HepG2 (cell line): ENCODE data around the gene KCNT2. TPM values are rescaled to one million over a fixed set of nuclear protein-coding genes. Genes with fewer than 3 reads are reported as not detected.

Source experiments
- ATAC-seq: fragments of 200-7000 bp; cut with Tn5 transposase; 3 replicates; pipeline ENCODE4 v1.9.1; 2020; ENCODE audit warnings: mild to moderate bottlenecking, moderate library complexity
- BruUV-seq: library from RNA; stranded (reverse); fragments of 400-500 nt; replicated peaks from 2 replicates; lab custom pipeline; 2021; lab: Mats Ljungman, UMichigan
- CTCF ChIA-PET: fragments of 300-600 bp; formaldehyde crosslinking; extraction: SDS; loops from one replicate; lab custom pipeline; 2021; ENCODE audit warnings: low total read pairs, inconsistent platforms, low intra/inter-chr PET ratio; lab: Yijun Ruan, JAX
- POLR2A ChIA-PET: fragments of 350-600 bp; sonication (Branson Sonifier 250); formaldehyde crosslinking; loops from one replicate; lab custom pipeline; 2020; ENCODE audit warnings: antibody characterized with exemption, inconsistent platforms; lab: Yijun Ruan, JAX
- DNase-seq: peaks from one replicate; pipeline ENCODE4 v3.0.0-alpha.2; 2015; ENCODE audit warnings: low spot score
- FAIRE-seq: peaks from 3 replicates; lab custom pipeline; 2011; peaks lifted over from hg19 to GRCh38; lab: Jason Lieb, UNC
- H2AFZ ChIP-seq: one replicate; pipeline ENCODE4 v1.6.1; 2011; ENCODE audit warnings: low read length, inconsistent platforms
- H3K27ac ChIP-seq: fragments of 300-600 bp; 3 replicates; pipeline ENCODE4 v1.8.0; 2011; ENCODE audit warnings: mixed run types, mild to moderate bottlenecking, mixed read lengths, low read length, inconsistent platforms; ENCODE audit not compliant: insufficient read depth; ENCODE audit errors: extremely low read length
- H3K27me3 ChIP-seq, 2 experiments: fragments of 200-600 bp in 1 of 2; 2 replicates in 1 of 2; 3 replicates in 1 of 2; pipeline versions ENCODE4 v1.6.0 to v1.8.0; 2011; ENCODE audit warnings: low read length in 2 of 2, mild to moderate bottlenecking in 2 of 2, moderate library complexity in 2 of 2, inconsistent platforms in 1 of 2; ENCODE audit not compliant: insufficient read depth in 2 of 2, control insufficient read depth in 1 of 2
- H3K36me3 ChIP-seq, 2 experiments: fragments of 200-600 bp in 1 of 2; replicated peaks in 1 of 2; 2 replicates in 1 of 2; 3 replicates in 1 of 2; pipeline versions ENCODE4 v1.5.1 to v1.8.0; 2011; ENCODE audit warnings: low read length in 2 of 2, inconsistent platforms in 1 of 2; ENCODE audit not compliant: insufficient read depth in 2 of 2, control insufficient read depth in 1 of 2
- H3K4me1 ChIP-seq: 2 replicates; pipeline ENCODE4 v1.5.1; 2012; ENCODE audit warnings: low read length, inconsistent platforms; ENCODE audit not compliant: insufficient read depth
- H3K4me2 ChIP-seq: 2 replicates; pipeline ENCODE4 v1.6.0; 2011; ENCODE audit warnings: low read depth, low read length, inconsistent platforms
- H3K4me3 ChIP-seq, 3 experiments: fragments of 200-600 bp in 1 of 3; sonication (generic), shearing (Covaris generic) in 1 of 3; replicated peaks in 1 of 3; 2 replicates each; pipeline ENCODE4 v1.5.1; 2011 to 2016; ENCODE audit warnings: low read length in 3 of 3, inconsistent platforms in 2 of 3, low read depth in 2 of 3, mild to moderate bottlenecking in 2 of 3, control low read depth in 1 of 3, mixed read lengths in 1 of 3; ENCODE audit not compliant: insufficient read depth in 1 of 3
- H3K79me2 ChIP-seq: one replicate; pipeline ENCODE4 v1.6.1; 2011; ENCODE audit warnings: low read length, inconsistent platforms; ENCODE audit not compliant: insufficient read depth
- H3K9ac ChIP-seq: 2 replicates; pipeline ENCODE4 v1.6.0; 2011; ENCODE audit warnings: mild to moderate bottlenecking, low read depth, low read length, inconsistent platforms; ENCODE audit not compliant: insufficient read depth
- H3K9me3 ChIP-seq: 2 replicates; pipeline ENCODE4 v1.5.1; 2012; ENCODE audit warnings: mild to moderate bottlenecking, low read length
- H4K20me1 ChIP-seq: 2 replicates; pipeline ENCODE4 v1.6.0; 2011; ENCODE audit warnings: inconsistent platforms, mild to moderate bottlenecking, low read length, moderate library complexity; ENCODE audit not compliant: insufficient read depth
- ETV5 ChIP-seq: IDR thresholded peaks from 2 replicates; pipeline ENCODE4 v1.6.1; 2018; ENCODE audit warnings: missing biosample characterization, missing genetic modification reagents, inconsistent platforms, borderline replicate concordance
- FOSL2 ChIP-seq: sonication (generic); formaldehyde crosslinking; IDR thresholded peaks from 2 replicates; pipeline ENCODE4 v1.4.0; 2020; ENCODE audit warnings: missing genetic modification reagents
- KAT8 ChIP-seq: IDR thresholded peaks from 2 replicates; pipeline ENCODE4 v1.6.1; 2016; ENCODE audit warnings: missing genetic modification reagents, missing compliant biosample characterization
- PATZ1 ChIP-seq: sonication (generic); formaldehyde crosslinking; IDR thresholded peaks from 2 replicates; pipeline ENCODE4 v1.4.0; 2020; ENCODE audit warnings: missing genetic modification reagents
- PBX3 ChIP-seq: sonication (generic); formaldehyde crosslinking; IDR thresholded peaks from 2 replicates; pipeline ENCODE4 v1.8.1; 2023; ENCODE audit warnings: missing genetic modification reagents, inconsistent platforms, borderline replicate concordance
- SNAI1 ChIP-seq: sonication (generic); formaldehyde crosslinking; IDR thresholded peaks from 2 replicates; pipeline ENCODE4 v1.5.0; 2020; ENCODE audit warnings: mild to moderate bottlenecking, missing genetic modification reagents, borderline replicate concordance
- ZBTB10 ChIP-seq: sonication (generic); formaldehyde crosslinking; IDR thresholded peaks from 2 replicates; pipeline ENCODE4 v1.4.0; 2020; ENCODE audit warnings: missing genetic modification reagents, borderline replicate concordance
- ZFX ChIP-seq: sonication (generic); formaldehyde crosslinking; IDR thresholded peaks from 2 replicates; pipeline ENCODE4 v1.4.0; 2020; ENCODE audit warnings: mild to moderate bottlenecking, low read depth, missing genetic modification reagents, moderate library complexity
- ZNF460 ChIP-seq: sonication (generic); formaldehyde crosslinking; IDR thresholded peaks from 2 replicates; pipeline ENCODE4 v1.5.1; 2020; ENCODE audit warnings: missing genetic modification reagents, mild to moderate bottlenecking, borderline replicate concordance
- ZNF501 ChIP-seq: sonication (generic); formaldehyde crosslinking; IDR thresholded peaks from 2 replicates; pipeline ENCODE4 v1.5.1; 2020; ENCODE audit warnings: mild to moderate bottlenecking, moderate library complexity, missing genetic modification reagents
- ZNF703 ChIP-seq: sonication (generic); formaldehyde crosslinking; IDR thresholded peaks from 2 replicates; pipeline ENCODE4 v1.5.1; 2020; ENCODE audit warnings: missing genetic modification reagents, mild to moderate bottlenecking, moderate library complexity, borderline replicate concordance
- WGBS: methylation state at CpG from one replicate; pipeline ENCODE4 v1.1.6; 2017; ENCODE audit warnings: low lambda C conversion rate; 5-methylcytosine and 5-hydroxymethylcytosine counted together
- in situ Hi-C: cut with HindIII; loops from 2 replicates; pipeline ENCODE4 v1.10.0; 2017; ENCODE audit warnings: low pct_unique_long_range_greater_than_20kb; ENCODE audit not compliant: extremely low pct_ligation_motif_present
- intact Hi-C: fragments of 100-400 bp; cut with micrococcal nuclease; formaldehyde crosslinking; loops from one replicate; pipeline ENCODE4 v1.10.0; 2022; ENCODE audit not compliant: unreplicated experiment
- polyA plus RNA-seq, 8 experiments: library from polyadenylated mRNA; depleted of rRNA in 3 of 8; stranded (reverse) in 7 of 8; unstranded in 1 of 8; fragments of >200 nt; fragmentation: Illumina TruSeq in 4 of 8; extraction: Trizol in 4 of 8; gene quantifications; 2 replicates each; pipeline versions ENCODE4 v1.2.1 to v1.2.3, GENCODE V29; 2011 to 2016; ENCODE audit warnings: low read depth in 4 of 8, missing spikeins in 1 of 8, mixed read lengths in 1 of 8; ENCODE audit not compliant: insufficient read depth in 1 of 8
- total RNA-seq, 5 experiments: library from RNA; depleted of rRNA; stranded (reverse); fragments of >200 nt; fragmentation: Illumina TruSeq; extraction: Trizol; gene quantifications; 2 replicates each; pipeline ENCODE4 v1.2.3, GENCODE V29; 2016; ENCODE audit warnings: low read depth in 1 of 5

KCNT2 gene
- total and polyA plus RNA-seq, 2 of the 13 experiments (the other 11 are each of a cell fraction or from before 2014, with no cell fraction given), result not detected

- Histone ChIP-seq H3K9ac (no peak overlapping the region), H3K4me3 (no peak overlapping the region), H4K20me1 (no peaks in the 10 kb centered on the region), H2AFZ (no peak overlapping the region), H3K79me2 (no peaks in the 10 kb centered on the region), H3K4me1 (peaks cover 7% of the 10 kb centered on the region), H3K9me3 (no peaks in the 10 kb centered on the region), H3K36me3 (no peaks in the 10 kb centered on the region), H3K4me2 (no peak overlapping the region), H3K27me3 (no peaks in the 10 kb centered on the region), H3K27ac (no peak overlapping the region)
- ChIA-PET CTCF (no interaction called here), POLR2A (no interaction called here)
- FAIRE-seq, result no peak
- no TSS peak for BruUV-seq
- DNase-seq, result no peak
- in situ Hi-C loops, result no loop called here
- ATAC-seq, result no peak
- TF ChIP-seq ZNF460 (CRISPR knock-in tag) (no peak), KAT8 (CRISPR knock-in tag) (no peak), PATZ1 (CRISPR knock-in tag) (no peak), ZBTB10 (CRISPR knock-in tag) (no peak), FOSL2 (CRISPR knock-in tag) (no peak), ZFX (CRISPR knock-in tag) (no peak), ETV5 (CRISPR knock-in tag) (no peak), SNAI1 (CRISPR knock-in tag) (no peak), PBX3 (CRISPR knock-in tag) (no peak), ZNF703 (CRISPR knock-in tag) (no peak), ZNF501 (CRISPR knock-in tag) (no peak)
- 82% methylated on average over 5 of the region's 5 CpGs for WGBS
- intact Hi-C loops, result no loop called here
Observed at GRCh38 chr1:196451103-196451502, 157.1 kb downstream of the KCNT2 start.
